ENCODE measurements around the gene PRRC2C. TPM values are rescaled to one million over a fixed set of nuclear protein-coding genes. Genes with fewer than 3 reads are reported as not detected.

PRRC2C gene
- total and polyA plus RNA-seq, 10 donors = 30.1 to 216 (median 163) TPM

GRCh38 chr1:171582589-171582988 lies 97.3 kb downstream of the PRRC2C start:
- TF ChIP-seq POLR2AphosphoS5 (IDR thresholded peaks at IDR 0.05) = no peak
- TF ChIP-seq CTCF (IDR thresholded peaks at IDR 0.05 in 8 of 11, conservative IDR thresholded peaks at IDR 0.05 in 3 of 11) = no peak
- TF ChIP-seq POLR2A (IDR thresholded peaks at IDR 0.05) = no peak
- intact Hi-C loops (cut with DNase I; ENCODE audit: low total_unique reads) = no loop called here
- H3K36me3 ChIP-seq = peaks cover 2 to 100% (median 90%) of the 10 kb centered on the region in 6 donors
- WGBS, 5 donors = 93 to 99% (median 98%) methylated on average over 2 of the region's 2 CpGs
- no peaks in the 10 kb centered on the region for H3K9me3 ChIP-seq
- H3K27ac ChIP-seq = no peak overlapping the region
- H3K27me3 ChIP-seq (replicated peaks in 1 of 7) = no peaks in the 10 kb centered on the region
- no peak for DNase-seq
- no peak overlapping the region for H3K4me3 ChIP-seq
- no peaks in the 10 kb centered on the region for H3K4me1 ChIP-seq

GRCh38 chr1:171583591-171584201 lies 98.4 kb downstream of the PRRC2C start:
- Histone ChIP-seq H3K36me3 (peaks cover 2 to 100% (median 90%) of the 10 kb centered on the region in 6 donors), H3K27me3 (replicated peaks in 1 of 7) (no peaks in the 10 kb centered on the region), H3K27ac (no peak overlapping the region), H3K9me3 (no peaks in the 10 kb centered on the region), H3K4me1 (no peaks in the 10 kb centered on the region), H3K4me3 (no peak overlapping the region)
- no peak for TF ChIP-seq POLR2AphosphoS5 (IDR thresholded peaks at IDR 0.05)
- no peak for TF ChIP-seq CTCF (IDR thresholded peaks at IDR 0.05 in 8 of 11, conservative IDR thresholded peaks at IDR 0.05 in 3 of 11)
- TF ChIP-seq POLR2A (IDR thresholded peaks at IDR 0.05) = no peak
- 88 to 96% (median 91%) methylated on average over 1 of the region's 1 CpG for WGBS, 5 donors
- DNase-seq = no peak
- intact Hi-C loops (cut with DNase I; ENCODE audit: low total_unique reads) = no loop called here

- no peaks in the 10 kb centered on the region for H3K27me3 ChIP-seq (replicated peaks in 1 of 7)
- no peaks in the 10 kb centered on the region for H3K9me3 ChIP-seq
- H3K27ac ChIP-seq = no peak overlapping the region
- H3K36me3 ChIP-seq = peaks cover 2 to 100% (median 91%) of the 10 kb centered on the region in 6 donors
- H3K4me1 ChIP-seq = no peaks in the 10 kb centered on the region
- DNase-seq = no peak
- 95 to 98% (median 96%) methylated on average over 8 to 9 of the region's 9 CpGs for WGBS, 5 donors
- TF ChIP-seq POLR2AphosphoS5 (IDR thresholded peaks at IDR 0.05) (no peak), CTCF (IDR thresholded peaks at IDR 0.05 in 8 of 11, conservative IDR thresholded peaks at IDR 0.05 in 3 of 11) (no peak), POLR2A (IDR thresholded peaks at IDR 0.05) (no peak)
- no peak overlapping the region for H3K4me3 ChIP-seq
- intact Hi-C loops (cut with DNase I; ENCODE audit: low total_unique reads) = loop anchor here (5.0 kb wide), 1 partner anchor 48 kb away; no protein-coding TSS in a partner anchor
Measured at GRCh38 chr1:171585715-171586114, 100.4 kb downstream of the PRRC2C start.

- 96 to 99% (median 98%) methylated on average over 2 of the region's 2 CpGs for WGBS, 5 donors
- intact Hi-C loops (cut with DNase I; ENCODE audit: low total_unique reads) = loop anchor here (5.0 kb wide), 1 partner anchor 51 kb away; no protein-coding TSS in a partner anchor
- no peak for DNase-seq
- no peak for TF ChIP-seq POLR2AphosphoS5 (IDR thresholded peaks at IDR 0.05)
- no peak overlapping the region for H3K27ac ChIP-seq
- no peaks in the 10 kb centered on the region for H3K9me3 ChIP-seq
- H3K4me3 ChIP-seq = no peak overlapping the region
- peaks cover 2 to 100% (median 94%) of the 10 kb centered on the region in 6 donors for H3K36me3 ChIP-seq
- H3K4me1 ChIP-seq = no peaks in the 10 kb centered on the region
- no peaks in the 10 kb centered on the region for H3K27me3 ChIP-seq (replicated peaks in 1 of 7)
Measured at GRCh38 chr1:171588230-171588629, 102.9 kb downstream of the PRRC2C start.
